ENCODE measurements around the gene MBD6.

The MBD6 gene

DNA sequence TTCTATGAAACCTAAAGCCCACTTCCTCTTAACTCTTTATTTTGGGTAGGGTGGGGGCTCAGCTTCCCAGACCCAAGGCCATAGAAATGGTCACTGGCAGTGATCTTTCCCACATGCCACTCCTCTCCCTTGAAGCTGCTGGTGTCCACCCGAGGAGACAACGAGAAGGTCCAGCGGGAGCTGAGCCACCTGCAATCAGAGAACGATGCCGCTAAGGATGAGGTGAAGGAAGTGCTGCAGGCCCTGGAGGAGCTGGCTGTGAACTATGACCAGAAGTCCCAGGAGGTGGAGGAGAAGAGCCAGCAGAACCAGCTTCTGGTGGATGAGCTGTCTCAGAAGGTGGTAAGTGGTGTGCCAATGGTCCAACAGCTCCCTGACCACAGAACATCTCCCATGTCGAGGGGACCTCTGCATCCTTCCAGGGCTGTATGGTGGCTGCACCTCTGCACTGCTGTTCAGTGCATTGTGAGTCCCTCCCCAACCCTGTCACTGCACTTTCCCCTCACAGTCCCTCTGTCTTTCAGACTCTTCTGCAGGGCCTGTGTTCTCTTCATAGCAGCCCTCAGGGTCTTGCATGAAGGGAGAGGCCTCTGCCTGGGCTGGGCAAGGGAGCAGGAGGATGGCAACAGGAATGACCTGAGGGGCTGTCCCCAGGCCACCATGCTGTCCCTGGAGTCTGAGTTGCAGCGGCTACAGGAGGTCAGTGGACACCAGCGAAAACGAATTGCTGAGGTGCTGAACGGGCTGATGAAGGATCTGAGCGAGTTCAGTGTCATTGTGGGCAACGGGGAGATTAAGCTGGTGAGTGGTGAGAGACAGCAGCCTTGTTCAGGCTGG, 49.5 kb downstream of the MBD6 start:
- DNase-seq, result no peak
- no peak for TF ChIP-seq GATA1 (IDR thresholded peaks at IDR 0.05; ENCODE audit: low read depth, low read length)
- TF ChIP-seq POLR2A (IDR thresholded peaks at IDR 0.05; ENCODE audit: low read length), result no peak

DNA sequence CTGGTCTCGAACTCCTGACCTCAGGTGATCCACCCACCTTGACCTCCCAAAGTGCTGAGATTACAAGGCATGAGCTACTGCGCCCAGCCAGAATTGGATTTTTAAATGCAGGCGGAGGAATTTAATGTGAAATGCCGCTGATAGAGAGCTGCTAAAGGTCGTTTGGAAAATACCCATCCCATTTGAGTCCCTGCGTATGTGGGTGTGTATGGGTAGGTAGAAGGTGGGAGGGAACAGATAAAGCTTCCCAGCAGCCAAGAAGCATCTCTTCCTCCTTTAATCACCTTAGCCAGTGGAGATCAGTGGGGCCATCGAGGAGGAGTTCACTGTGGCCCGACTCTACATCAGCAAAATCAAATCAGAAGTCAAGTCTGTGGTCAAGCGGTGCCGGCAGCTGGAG, 52.2 kb downstream of the MBD6 start:
- DNase-seq, result no peak
- TF ChIP-seq GATA1 (IDR thresholded peaks at IDR 0.05; ENCODE audit: low read depth, low read length) (no peak), POLR2A (IDR thresholded peaks at IDR 0.05; ENCODE audit: low read length) (no peak)

DNA sequence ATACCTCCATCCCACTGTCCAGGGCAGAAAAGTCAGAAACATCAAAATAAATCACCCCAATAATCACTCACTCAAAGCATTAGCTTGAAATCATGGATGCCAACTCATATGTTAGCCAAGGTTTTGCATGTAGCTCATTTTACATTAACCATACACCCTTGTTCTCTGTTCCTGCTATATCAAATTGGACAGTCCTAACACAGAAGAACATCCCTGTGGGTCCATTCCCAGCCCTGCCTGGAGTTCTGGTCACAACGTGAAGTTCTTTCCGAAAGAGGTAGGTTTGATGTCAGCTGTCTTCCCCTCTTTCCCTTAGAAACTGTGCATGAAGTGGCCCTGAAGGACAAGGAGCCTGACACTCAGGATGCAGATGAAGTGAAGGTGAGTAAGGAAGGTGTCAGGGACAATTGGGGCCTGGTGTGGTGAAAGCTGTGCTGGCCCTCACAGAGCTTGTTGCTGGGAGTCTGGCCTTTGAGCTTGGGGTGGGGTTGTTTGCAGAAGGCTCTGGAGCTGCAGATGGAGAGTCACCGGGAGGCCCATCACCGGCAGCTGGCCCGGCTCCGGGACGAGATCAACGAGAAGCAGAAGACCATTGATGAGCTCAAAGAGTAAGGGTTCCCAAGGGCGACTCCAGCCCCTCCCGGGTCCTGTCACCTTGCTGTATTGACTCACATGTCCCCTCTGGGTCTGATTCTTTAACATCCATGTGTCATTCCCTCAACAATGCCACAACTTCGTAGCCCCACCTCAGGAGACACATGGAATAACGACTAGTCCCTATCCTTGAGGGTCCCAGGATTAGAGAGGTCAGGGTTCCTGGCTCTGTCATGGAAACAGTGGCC, 53.4 kb downstream of the MBD6 start:
- TF ChIP-seq POLR2A (IDR thresholded peaks at IDR 0.05; ENCODE audit: low read length) (no peak), GATA1 (IDR thresholded peaks at IDR 0.05; ENCODE audit: low read depth, low read length) (no peak)
- no peak for DNase-seq

DNA sequence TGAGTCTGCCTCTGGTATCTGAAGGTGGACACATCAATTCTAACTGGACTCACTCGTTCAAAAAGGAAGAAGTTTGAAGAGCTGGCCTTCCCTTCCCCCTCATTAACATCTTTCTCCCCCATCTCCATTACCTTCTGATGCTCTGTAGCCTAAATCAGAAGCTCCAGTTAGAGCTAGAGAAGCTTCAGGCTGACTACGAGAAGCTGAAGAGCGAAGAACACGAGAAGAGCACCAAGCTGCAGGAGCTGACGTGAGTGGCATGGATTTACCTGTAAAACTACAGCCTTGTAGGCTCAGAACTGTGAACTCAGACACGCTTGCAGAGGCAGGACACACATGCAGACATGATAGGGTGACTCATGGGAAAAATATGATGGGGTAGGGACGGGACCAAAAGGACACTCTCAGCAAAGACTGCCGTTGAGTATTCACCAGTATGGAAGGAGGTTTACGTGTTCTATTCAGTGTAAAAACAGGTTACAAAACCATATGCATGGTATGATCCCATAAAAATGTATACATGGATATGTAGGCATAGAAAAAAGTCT, 54.1 kb downstream of the MBD6 start:
- TF ChIP-seq GATA1 (IDR thresholded peaks at IDR 0.05; ENCODE audit: low read depth, low read length), result no peak
- no peak for TF ChIP-seq POLR2A (IDR thresholded peaks at IDR 0.05; ENCODE audit: low read length)
- DNase-seq, result no peak

DNA sequence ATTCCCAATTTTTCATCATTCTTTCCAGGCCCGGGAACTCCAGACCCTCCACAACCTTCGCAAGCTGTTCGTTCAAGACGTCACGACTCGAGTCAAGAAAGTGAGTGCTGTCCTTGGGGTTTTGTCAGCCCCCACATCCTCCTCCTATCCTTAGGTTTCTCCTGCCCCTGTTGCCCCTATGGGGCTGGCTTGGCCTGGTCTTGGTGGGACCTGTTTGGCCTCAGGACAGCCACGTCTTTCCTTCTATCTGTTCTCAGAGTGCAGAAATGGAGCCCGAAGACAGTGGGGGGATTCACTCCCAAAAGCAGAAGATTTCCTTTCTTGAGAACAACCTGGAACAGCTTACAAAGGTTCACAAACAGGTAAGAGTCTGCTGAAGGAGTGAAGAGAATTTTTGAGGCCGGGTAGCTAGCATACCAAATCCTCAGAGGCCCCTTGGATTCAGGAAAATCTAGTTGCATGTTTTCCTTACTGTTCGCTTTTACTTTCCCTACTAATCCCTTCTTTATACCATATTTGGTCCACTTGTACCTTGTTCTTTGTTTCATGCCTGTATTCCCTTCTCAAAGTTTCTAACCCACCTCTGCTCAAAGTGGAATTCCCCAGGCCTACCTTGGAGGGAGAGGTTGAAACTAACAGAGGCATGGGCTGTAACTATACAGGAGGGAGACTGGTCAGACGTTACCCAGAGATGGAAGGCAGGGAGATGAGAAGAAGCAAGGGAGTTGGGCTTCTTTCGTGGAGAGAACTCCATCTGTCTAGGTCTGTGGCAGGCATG, 55.5 kb downstream of the MBD6 start:
- DNase-seq, result no peak
- TF ChIP-seq GATA1 (IDR thresholded peaks at IDR 0.05; ENCODE audit: low read depth, low read length) (no peak), POLR2A (IDR thresholded peaks at IDR 0.05; ENCODE audit: low read length) (no peak)

DNA sequence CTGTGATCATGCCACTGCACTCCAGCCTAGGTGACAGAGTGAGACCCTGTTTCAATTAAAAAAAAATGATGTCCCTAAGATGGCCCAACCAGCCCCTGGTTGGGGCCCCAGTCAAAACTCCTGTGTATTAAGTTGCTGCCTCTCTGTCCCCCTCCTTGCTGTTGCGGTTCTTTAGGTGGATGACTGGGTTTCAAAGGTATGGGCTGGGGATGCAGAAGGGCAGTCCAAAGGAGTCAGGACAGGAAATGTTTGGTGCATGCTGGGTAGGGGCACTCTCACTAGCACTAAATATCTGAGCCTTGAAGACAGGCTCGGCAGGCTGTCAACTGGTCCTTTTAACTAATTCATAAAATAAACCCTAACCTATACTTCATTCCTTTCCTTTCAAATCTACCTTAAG, 56.4 kb downstream of the MBD6 start:
- no peak for DNase-seq
- no peak for TF ChIP-seq POLR2A (IDR thresholded peaks at IDR 0.05; ENCODE audit: low read length)
- no peak for TF ChIP-seq GATA1 (IDR thresholded peaks at IDR 0.05; ENCODE audit: low read depth, low read length)
